HUES48 (cell line): ENCODE results near the gene GPR84.

ENCODE experiments used
- H3K27ac ChIP-seq: one replicate; pipeline ENCODE4 v1.7.0; 2013; ENCODE audit warnings: low read depth, low read length, inconsistent platforms
- H3K27me3 ChIP-seq: 2 replicates; pipeline ENCODE4 v1.6.1; 2013; ENCODE audit warnings: mild to moderate bottlenecking, low read length; ENCODE audit not compliant: control insufficient read depth, insufficient read depth
- H3K36me3 ChIP-seq: 2 replicates; pipeline ENCODE4 v1.6.1; 2013; ENCODE audit warnings: low read length; ENCODE audit not compliant: control insufficient read depth, insufficient read depth
- H3K4me1 ChIP-seq: 2 replicates; pipeline ENCODE4 v1.6.1; 2013; ENCODE audit warnings: mild to moderate bottlenecking, low read length; ENCODE audit not compliant: control insufficient read depth, insufficient read depth
- H3K4me3 ChIP-seq: 2 replicates; pipeline ENCODE4 v1.5.1; 2013; ENCODE audit warnings: mild to moderate bottlenecking, low read depth, low read length
- H3K9ac ChIP-seq: 2 replicates; pipeline ENCODE4 v1.6.1; 2013; ENCODE audit warnings: mild to moderate bottlenecking, low read depth, low read length, moderate library complexity
- H3K9me3 ChIP-seq: 2 replicates; pipeline ENCODE4 v1.6.1; 2013; ENCODE audit warnings: low read length; ENCODE audit not compliant: control insufficient read depth, insufficient read depth

Gene GPR84

GRCh38 chr12:54352022-54352531, 12.2 kb downstream of the GPR84 start:
- peak overlapping the region; percentile 33; the same call in 1 of the 2 replicates for H3K9ac ChIP-seq

GRCh38 chr12:54351341-54351740, 12.9 kb downstream of the GPR84 start:
- no peaks in the 10 kb centered on the region for H3K9me3 ChIP-seq
- H3K27ac ChIP-seq: peak overlapping the region; percentile 51
- H3K27me3 ChIP-seq: 0 out of 2 replicates have a peak, but pooled peaks cover 5% of the 10 kb centered on the region
- H3K4me1 ChIP-seq: peaks cover 53% of the 10 kb centered on the region
- peak overlapping the region; percentile 33; the same call in 1 of the 2 replicates for H3K9ac ChIP-seq
- H3K36me3 ChIP-seq: peaks cover 37% of the 10 kb centered on the region
- peak overlapping the region; percentile 69 for H3K4me3 ChIP-seq

More at GRCh38 chr12:54352022-54352531, 12.2 kb downstream of the GPR84 start:
- peak overlapping the region; percentile 69 for H3K4me3 ChIP-seq
- H3K27me3 ChIP-seq: 0 out of 2 replicates have a peak, but pooled peaks cover 5% of the 10 kb centered on the region
- no peaks in the 10 kb centered on the region for H3K9me3 ChIP-seq
- peaks cover 31% of the 10 kb centered on the region for H3K36me3 ChIP-seq
- H3K4me1 ChIP-seq: peaks cover 61% of the 10 kb centered on the region
- peak overlapping the region; percentile 77 for H3K27ac ChIP-seq

GRCh38 chr12:54350743-54351142, 13.5 kb downstream of the GPR84 start:
- peaks cover 41% of the 10 kb centered on the region for H3K36me3 ChIP-seq
- 0 out of 2 replicates have a peak, but pooled peaks cover 5% of the 10 kb centered on the region for H3K27me3 ChIP-seq
- H3K4me3 ChIP-seq: no peak overlapping the region

GRCh38 chr12:54349679-54350078, 14.6 kb downstream of the GPR84 start:
- Histone ChIP-seq H3K4me1 (peaks cover 37% of the 10 kb centered on the region), H3K27me3 (0 out of 2 replicates have a peak, but pooled peaks cover 5% of the 10 kb centered on the region), H3K9ac (no peak overlapping the region), H3K9me3 (no peaks in the 10 kb centered on the region), H3K36me3 (peaks cover 50% of the 10 kb centered on the region), H3K4me3 (no peak overlapping the region), H3K27ac (no peak overlapping the region)

More at GRCh38 chr12:54350743-54351142, 13.5 kb downstream of the GPR84 start:
- Histone ChIP-seq H3K27ac (peak overlapping the region; percentile 0), H3K9ac (no peak overlapping the region), H3K4me1 (peaks cover 47% of the 10 kb centered on the region), H3K9me3 (no peaks in the 10 kb centered on the region)

GRCh38 chr12:54349036-54349435, 15.2 kb downstream of the GPR84 start:
- H3K36me3 ChIP-seq: peaks cover 50% of the 10 kb centered on the region

GRCh38 chr12:54341378-54342300, 22.6 kb downstream of the GPR84 start:
- Histone ChIP-seq H3K27ac (peak overlapping the region; percentile 37), H3K9ac (no peak overlapping the region), H3K9me3 (no peaks in the 10 kb centered on the region), H3K27me3 (no peaks in the 10 kb centered on the region), H3K36me3 (peaks cover 52% of the 10 kb centered on the region), H3K4me1 (no peaks in the 10 kb centered on the region), H3K4me3 (no peak overlapping the region)

More at GRCh38 chr12:54349036-54349435, 15.2 kb downstream of the GPR84 start:
- Histone ChIP-seq H3K4me1 (peaks cover 36% of the 10 kb centered on the region), H3K9ac (no peak overlapping the region), H3K9me3 (no peaks in the 10 kb centered on the region), H3K27me3 (0 out of 2 replicates have a peak, but pooled peaks cover 5% of the 10 kb centered on the region), H3K27ac (no peak overlapping the region), H3K4me3 (no peak overlapping the region)

- no peaks in the 10 kb centered on the region for H3K27me3 ChIP-seq
- no peaks in the 10 kb centered on the region for H3K9me3 ChIP-seq
- no peak overlapping the region for H3K27ac ChIP-seq
- no peak overlapping the region for H3K4me3 ChIP-seq
- H3K4me1 ChIP-seq: no peaks in the 10 kb centered on the region
- H3K9ac ChIP-seq: no peak overlapping the region
- peaks cover 46% of the 10 kb centered on the region for H3K36me3 ChIP-seq
These were observed 23.4 kb downstream of the GPR84 start for GRCh38 chr12:54340846-54341245.

- no peak overlapping the region for H3K4me3 ChIP-seq
- no peaks in the 10 kb centered on the region for H3K9me3 ChIP-seq
- no peaks in the 10 kb centered on the region for H3K27me3 ChIP-seq
- H3K27ac ChIP-seq: no peak overlapping the region
- H3K9ac ChIP-seq: no peak overlapping the region
- peaks cover 35% of the 10 kb centered on the region for H3K36me3 ChIP-seq
- H3K4me1 ChIP-seq: no peaks in the 10 kb centered on the region
These were observed 25.5 kb downstream of the GPR84 start for GRCh38 chr12:54338698-54339296.

- Histone ChIP-seq H3K4me1 (no peaks in the 10 kb centered on the region), H3K4me3 (no peak overlapping the region), H3K27ac (no peak overlapping the region), H3K9ac (no peak overlapping the region), H3K9me3 (no peaks in the 10 kb centered on the region), H3K27me3 (no peaks in the 10 kb centered on the region), H3K36me3 (peaks cover 27% of the 10 kb centered on the region)
These were observed 26.2 kb downstream of the GPR84 start for GRCh38 chr12:54337854-54338650.

- Histone ChIP-seq H3K9me3 (no peaks in the 10 kb centered on the region), H3K4me1 (no peaks in the 10 kb centered on the region), H3K27me3 (no peaks in the 10 kb centered on the region), H3K36me3 (peaks cover 20% of the 10 kb centered on the region), H3K9ac (no peak overlapping the region), H3K4me3 (no peak overlapping the region), H3K27ac (no peak overlapping the region)
These were observed 26.9 kb downstream of the GPR84 start for GRCh38 chr12:54337280-54337842.
